GM19351 (cell line): ENCODE data around the gene KCNH2.

ENCODE experiments used
- ATAC-seq: cut with Tn5 transposase; IDR thresholded peaks from one replicate; pipeline ENCODE4 v1.9.1; 2021; ENCODE audit warnings: mild to moderate bottlenecking, moderate library complexity; ENCODE audit not compliant: unreplicated experiment

Gene KCNH2

GRCh38 chr7:150961510-150962289 is 16.4 kb downstream of the KCNH2 start:
- no peak for ATAC-seq

- ATAC-seq, result no peak
Measured at GRCh38 chr7:150959739-150960734, 18.1 kb downstream of the KCNH2 start.

- no peak for ATAC-seq
Measured at GRCh38 chr7:150959081-150959480, 19.0 kb downstream of the KCNH2 start.

- ATAC-seq, result no peak
Measured at GRCh38 chr7:150958597-150958996, 19.5 kb downstream of the KCNH2 start.

GRCh38 chr7:150958062-150958552 is 20.0 kb downstream of the KCNH2 start:
- ATAC-seq, result no peak

GRCh38 chr7:150957133-150958020 is 20.7 kb downstream of the KCNH2 start:
- no peak for ATAC-seq

- ATAC-seq, result no peak
Measured at GRCh38 chr7:150956395-150957132, 21.6 kb downstream of the KCNH2 start.

- no peak for ATAC-seq
Measured at GRCh38 chr7:150955519-150956394, 22.4 kb downstream of the KCNH2 start.

GRCh38 chr7:150954986-150955518 is 23.1 kb downstream of the KCNH2 start:
- no peak for ATAC-seq

- ATAC-seq, result no peak
Measured at GRCh38 chr7:150954201-150954985, 23.7 kb downstream of the KCNH2 start.

- ATAC-seq, result no peak
Measured at GRCh38 chr7:150953061-150953997, 24.8 kb downstream of the KCNH2 start.

GRCh38 chr7:150952331-150953050 is 25.6 kb downstream of the KCNH2 start:
- no peak for ATAC-seq

GRCh38 chr7:150951521-150951920 is 26.6 kb downstream of the KCNH2 start:
- no peak for ATAC-seq

GRCh38 chr7:150951181-150951520 is 27.0 kb downstream of the KCNH2 start:
- ATAC-seq, result no peak

GRCh38 chr7:150950496-150951180 is 27.5 kb downstream of the KCNH2 start:
- ATAC-seq, result no peak
